HG02840 (cell line): ENCODE measurements around the gene SIAH2.
A peak's percentile ranks its signal among the peaks of the same experiment; 100 is the strongest.

ENCODE experiments used
- ATAC-seq: cut with Tn5 transposase; IDR thresholded peaks from one replicate; pipeline ENCODE4 v1.9.1; 2021; ENCODE audit warnings: mild to moderate bottlenecking, moderate library complexity, moderate number of reproducible peaks; ENCODE audit not compliant: unreplicated experiment, low FRiP score

SIAH2 gene

DNA sequence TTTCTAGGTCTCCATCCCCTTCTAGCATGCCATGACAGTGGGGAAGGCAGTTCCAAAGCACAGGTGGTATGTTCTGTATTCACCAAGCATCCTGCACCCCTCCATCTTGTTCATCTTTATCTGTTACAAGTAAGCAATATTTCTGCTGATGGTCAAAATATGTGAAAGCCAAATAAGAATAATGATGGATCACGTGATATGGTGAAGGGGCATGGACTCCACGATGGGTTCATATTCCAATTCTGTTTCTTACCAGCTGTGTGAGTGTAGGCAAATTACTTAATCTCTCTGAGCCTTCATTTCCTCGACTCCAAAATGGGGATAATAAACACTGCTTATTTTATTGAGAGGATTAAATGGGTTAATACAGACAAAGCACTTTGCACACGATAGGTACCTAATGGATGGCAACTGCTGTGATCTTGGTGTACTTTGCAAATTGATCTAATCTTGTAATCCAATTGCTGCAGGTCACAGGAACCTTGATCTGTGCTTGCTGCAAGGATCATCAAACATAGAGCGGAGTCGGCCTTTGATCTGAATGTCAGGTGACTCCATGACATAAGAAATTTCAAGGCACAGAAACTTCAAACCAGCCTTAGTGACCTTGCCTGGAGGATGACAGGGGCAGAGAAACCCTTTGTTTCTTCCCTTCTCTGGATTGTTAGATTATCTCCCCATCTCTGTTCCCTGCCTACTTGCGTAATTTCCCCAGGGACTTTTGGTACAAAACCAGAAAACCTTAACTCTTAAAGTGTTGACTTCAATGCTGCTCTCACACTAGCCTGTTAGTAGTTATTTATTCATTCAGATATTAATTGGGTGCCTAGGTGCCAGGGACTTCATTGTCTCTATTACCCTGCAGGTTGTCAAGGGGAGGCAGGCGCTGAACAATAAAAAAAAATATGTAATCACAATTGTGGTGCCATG lies 25.8 kb downstream of the SIAH2 start:
- ATAC-seq = no peak

DNA sequence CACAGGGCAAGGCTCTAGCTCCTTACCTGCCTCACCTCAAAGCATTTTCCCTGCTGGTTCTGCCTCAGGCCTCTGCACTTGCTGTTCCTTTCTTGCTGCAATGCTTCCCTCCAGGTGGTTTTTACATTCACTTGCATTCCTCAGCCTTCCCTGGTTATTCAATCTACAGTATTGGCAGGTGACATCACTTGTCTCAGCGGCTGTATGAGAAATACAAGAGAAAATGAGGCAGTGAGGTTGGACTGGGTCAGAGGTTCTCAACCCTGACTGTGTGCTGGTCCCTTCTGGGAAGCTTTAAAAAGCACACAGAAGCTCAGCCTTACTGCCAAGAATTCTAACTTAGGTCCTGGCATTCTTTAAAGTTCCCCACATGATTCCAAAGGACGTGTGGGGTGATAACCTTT lies 26.7 kb downstream of the SIAH2 start:
- ATAC-seq = no peak

DNA sequence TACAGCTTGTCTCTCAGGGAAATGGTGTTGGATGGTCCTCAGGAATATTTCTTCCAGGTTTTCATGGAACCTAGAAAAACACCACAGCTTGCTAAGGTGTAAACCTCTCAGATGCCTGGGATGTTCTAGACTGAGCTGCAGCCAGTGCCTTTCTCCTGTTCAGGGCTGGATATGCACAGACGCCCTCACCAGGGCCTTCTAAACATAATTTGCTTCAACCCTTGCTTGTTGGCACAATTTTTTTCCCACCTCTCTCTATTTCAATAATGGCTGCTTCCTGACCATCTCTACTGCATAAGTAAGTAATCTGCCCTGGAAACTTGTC lies 28.2 kb downstream of the SIAH2 start:
- no peak for ATAC-seq

DNA sequence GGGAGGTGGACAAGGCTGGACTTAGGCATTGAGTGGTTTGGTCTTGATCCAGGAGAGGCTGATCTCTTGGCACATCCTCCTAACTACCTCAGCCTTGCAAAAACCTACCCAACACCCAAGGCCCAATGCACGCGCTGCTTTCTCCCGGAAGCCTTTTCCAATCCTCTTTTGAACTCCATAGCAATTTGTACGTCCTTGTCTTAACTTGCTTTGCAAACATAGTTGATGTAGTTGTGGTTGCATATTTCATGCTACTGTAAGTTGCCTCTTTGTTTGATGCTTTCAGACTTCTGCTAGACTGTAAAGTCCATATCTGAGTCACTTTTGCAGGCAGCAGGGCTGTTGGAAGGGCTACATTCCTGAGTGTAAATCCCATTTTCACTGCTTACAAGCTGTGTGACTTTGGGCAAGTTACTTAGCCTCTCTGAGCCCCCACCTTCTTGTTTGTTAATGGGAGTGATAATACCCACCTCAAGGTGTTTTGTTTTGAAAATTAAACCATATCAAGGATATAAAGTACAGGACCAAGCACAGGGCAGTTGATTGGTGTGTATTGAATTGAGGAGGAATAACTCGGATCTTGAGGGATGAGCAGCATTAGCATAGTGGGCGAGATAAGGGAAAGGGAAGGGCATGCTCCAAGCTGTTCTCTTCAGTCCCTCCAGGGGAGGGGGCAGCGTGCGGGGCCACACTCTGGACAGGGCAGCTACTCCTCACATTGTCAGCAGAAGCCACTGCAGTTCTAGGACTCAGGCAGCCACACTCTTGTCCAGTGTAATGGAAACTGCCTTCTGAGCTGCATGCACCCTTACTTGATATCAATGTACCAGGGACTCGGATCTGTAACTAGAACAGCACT lies 28.8 kb downstream of the SIAH2 start:
- no peak for ATAC-seq

DNA sequence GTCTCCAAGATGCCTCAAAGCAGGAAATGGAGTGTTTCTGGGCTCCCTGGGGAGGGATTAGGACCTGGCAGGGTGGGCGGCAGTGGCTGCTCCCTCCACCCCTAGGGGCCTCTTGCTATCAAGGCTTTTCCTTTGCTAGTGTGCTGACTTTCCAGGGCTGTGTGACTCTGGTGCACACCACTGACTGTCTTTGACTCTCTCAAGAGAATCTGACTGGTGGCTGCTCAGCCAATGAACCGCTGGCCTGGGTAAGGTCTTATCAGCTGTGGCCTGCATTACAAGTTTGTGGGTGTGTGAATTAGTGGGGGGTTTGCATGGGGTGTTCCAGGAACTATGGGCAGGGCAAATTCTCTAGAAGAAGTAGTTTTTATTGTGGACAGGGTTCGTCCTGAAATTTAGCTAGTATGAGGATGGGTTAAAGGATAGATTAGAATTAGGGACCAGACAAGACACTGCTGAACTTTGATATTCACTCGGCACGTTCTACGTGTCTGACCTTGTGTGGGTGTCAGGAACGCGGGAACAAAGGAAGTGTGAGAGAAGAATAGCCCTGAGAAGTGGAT lies 29.5 kb downstream of the SIAH2 start:
- ATAC-seq = no peak

DNA sequence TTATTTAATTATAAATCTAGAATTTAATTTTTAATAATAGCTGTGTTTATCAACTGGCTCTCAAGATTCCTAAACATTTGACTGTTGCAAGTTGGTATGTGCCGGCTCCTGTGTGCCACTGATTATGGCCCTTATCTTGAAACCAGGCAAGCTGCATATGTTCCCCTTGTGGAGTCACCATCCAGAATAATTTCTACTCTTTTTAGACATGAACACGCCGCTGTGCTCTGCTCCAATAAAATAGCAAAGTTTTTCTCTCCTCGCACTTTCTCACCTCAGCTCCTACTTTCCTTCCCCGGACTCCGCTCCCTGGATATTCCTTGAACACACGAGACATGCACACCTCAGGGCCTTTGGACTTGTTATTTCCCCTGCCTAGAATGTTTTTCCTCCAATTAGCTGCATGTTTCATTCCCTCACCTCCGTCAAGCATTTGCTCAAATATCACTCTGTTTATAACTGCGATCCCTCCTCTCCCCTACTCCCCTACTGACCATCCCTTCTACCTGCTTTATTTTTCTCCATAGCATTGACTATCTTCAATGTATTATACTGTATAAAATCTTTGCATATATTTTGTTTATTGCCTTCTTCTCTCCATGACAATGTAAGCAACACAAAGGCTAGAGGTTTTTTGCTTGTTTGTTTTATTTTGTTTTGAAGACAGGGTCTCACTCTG lies 33.1 kb downstream of the SIAH2 start:
- no peak for ATAC-seq

DNA sequence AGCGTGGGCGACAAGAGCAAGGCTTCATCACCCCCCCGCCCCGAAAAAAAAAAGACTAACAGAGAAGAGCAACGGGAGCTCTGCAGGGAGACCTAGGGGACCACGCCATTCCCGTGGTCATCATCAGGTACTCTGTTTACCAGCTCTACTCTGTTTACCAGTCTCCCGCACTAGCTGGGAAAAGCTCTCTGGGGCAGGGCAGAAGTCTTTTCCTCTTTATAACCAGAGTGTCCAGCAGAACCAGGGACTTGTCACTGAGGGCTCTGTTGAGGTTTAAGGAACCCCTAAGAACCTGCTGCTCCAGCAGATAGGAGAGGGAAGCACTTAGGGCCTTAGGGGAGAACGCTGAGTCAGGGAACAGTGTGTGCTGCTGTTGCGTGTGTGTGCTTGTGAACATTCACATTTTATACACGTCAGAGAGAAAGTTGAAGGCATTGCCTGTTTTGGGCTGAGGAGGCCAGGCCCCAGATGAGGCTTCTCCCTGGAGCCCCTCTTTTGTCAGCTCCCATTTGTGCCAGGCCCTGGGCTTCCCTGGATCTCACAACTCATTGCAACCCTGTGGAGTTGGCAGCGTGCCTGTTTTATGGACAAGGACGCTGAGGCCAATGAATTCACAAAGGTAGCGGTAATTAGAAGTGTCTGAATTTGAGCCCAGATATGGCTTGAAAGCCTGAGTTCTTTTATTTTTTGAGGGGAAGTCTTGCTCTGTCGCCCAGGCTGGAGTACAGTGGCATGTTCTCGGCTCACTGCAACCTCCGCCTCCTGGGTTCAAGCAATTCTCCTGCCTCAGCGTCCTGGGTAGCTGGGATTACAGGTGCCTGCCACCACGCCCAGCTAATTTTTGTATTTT lies 35.1 kb downstream of the SIAH2 start:
- ATAC-seq = no peak

DNA sequence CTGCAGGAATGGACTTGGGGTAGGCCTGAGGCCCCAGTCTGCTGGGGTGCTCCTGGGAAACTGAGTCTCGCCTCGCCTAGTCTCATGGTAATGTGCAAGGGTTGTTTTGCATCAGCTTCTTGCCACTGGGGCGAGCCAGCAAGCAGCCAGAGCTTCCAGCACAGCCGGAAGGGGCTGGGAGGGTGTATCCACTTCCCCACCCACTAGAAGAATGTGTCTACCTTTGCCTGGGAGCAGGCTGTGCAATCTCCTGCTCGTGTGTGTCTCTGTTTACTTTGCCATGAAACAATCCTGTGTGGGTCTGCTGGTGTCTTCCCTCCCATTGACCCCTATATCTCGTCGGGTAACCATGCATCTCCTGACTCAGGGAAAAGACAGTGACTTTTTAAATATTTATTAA lies 37.4 kb downstream of the SIAH2 start:
- no peak for ATAC-seq

DNA sequence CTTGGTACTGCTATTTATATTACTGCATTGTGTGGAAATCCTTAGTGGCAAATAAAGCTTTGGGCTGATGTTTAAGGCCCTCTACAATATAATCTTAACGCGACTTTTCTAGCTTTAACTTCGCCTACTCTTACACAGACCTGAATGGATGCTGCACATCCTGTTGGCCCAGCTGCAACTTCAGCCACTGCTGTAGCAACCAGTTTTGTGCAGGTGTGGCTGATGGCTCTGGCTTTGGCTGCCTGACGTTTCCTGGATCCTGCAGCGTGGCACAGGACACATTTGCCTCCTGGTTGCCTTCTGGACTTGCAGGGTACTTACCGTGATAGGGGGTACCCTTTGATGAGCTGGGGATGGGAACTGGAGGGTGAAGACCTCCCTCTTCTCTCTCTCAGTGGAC lies 39.0 kb downstream of the SIAH2 start:
- ATAC-seq = no peak

DNA sequence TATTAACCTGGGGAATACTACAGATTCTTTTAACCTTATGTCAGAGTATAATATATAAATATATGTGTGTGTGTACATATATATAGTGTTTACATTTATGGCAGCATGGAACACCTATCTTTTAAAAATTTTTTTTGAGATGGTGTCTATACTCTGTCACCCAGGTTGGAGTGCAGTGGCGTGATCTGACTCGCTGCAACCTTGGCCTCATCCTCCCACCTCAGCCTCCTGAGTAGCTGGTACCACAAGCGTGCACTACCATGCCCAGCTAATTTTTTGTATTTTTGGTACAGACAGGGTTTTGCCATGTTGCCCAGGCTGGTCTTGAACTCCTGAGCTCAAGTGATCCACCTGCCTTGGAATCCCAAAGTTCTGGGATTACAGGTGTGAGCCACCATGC lies 40.7 kb downstream of the SIAH2 start:
- no peak for ATAC-seq

DNA sequence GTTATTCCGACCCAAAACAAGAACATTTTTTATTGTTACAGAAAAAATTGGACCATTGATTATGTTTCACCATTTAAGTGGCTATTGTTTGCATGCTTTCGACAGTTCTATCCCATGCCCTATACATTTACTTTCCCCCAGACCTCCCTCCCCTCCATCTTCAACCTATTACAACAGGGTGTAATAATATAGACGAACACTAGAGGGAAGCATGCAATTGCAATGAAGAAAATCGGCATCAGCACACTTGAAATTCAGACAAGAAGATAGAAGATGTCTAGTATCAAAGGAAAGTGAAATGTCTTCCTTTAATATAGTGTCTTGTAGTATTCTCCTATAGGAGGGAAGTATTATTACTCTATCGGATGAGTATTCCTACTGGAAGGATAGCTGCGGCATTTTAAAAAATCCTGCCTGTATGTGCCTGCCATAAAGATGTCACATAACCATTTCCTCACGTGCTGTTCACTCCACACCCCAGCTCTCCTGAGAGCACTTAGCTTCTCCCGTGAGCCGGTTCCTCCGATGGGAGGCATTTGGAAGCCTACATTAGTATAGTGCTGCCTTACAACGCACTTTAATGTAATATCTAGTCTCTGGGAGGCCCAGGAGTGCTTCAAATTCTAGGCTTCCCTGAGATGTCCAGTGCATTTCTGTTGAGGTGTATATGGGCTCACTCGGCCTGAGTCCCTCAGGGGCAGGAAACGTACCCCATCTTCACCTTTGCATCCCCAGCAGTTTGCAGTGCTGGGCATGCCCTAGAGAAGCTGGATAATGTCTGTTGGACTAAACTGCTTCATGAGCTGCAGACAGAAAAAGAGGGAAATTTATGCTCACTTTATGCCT lies 41.5 kb downstream of the SIAH2 start:
- ATAC-seq = peak; percentile 56

DNA sequence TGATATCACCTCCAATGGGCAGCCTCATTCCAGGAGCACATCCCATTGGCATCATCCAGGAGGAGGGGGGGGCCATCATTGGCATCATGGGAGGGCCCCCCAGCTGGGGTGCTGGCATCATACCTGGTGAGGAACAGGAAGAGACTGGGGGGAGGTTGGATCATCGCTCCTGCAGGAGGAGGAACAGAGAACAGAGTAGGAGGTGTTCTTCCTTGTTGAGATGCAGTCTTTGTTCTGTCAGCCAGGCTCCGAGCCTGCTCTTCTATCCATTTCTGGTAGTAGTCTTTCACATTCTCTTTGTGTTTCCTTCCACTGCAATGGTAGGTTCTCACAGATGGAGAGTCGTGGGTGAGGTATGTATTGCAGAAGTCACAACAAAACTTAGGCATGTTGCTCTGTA lies 42.5 kb downstream of the SIAH2 start:
- no peak for ATAC-seq

DNA sequence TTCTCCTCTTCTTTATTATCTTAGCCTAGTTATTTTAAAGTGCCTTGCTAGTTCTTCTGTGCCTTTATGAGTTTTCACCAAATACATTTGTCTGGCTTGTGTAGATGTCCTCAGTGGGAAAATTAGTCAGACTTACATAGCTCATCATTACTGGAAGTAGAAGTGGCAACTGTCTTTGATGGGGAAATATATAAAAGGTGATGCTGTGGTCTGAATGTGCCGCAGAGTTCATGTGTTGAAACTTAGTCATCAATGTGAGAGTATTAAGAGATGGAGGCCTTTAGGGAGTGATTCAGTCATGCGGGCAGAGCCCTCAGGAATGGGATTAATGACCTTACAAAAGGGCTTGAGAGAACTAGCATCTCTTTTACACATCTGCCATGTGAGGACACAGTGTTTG lies 52.9 kb downstream of the SIAH2 start:
- no peak for ATAC-seq

DNA sequence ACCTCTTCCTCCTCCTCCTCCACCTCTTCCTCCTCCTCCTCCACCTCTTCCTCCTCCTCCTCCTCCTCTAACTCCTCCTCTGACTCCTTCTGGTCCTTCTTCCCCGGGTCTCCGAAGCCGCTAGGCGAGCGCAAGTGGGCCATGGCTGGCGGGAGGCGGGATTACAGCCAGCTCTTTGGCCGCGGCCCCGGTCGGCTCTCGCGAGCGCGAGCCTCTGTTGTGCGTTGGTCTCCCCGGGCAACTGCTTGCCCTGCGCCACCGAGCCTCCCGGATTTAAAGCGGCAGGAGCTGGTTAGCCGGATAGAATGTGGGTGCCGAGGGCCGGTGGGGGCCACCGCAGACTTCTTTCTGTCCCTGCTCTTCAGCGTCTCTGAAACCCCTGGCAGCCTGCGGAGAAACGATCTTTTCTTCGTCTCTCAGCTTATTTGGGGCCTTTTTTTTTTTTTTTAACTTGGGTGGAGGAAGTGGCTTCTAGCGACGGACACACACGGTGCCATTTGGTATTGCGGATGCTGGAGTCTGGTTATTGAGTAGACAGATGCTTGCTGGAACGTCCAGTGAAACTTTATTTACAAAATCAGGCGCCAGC lies 59.1 kb downstream of the SIAH2 start, which contains the start of gene ERICH6:
ERICH6 (minus strand) TSS at position 165 of the 589 bp plus-strand sequence; CDS start at position 143, 22 bp downstream.
- ATAC-seq = peak; percentile 100

DNA sequence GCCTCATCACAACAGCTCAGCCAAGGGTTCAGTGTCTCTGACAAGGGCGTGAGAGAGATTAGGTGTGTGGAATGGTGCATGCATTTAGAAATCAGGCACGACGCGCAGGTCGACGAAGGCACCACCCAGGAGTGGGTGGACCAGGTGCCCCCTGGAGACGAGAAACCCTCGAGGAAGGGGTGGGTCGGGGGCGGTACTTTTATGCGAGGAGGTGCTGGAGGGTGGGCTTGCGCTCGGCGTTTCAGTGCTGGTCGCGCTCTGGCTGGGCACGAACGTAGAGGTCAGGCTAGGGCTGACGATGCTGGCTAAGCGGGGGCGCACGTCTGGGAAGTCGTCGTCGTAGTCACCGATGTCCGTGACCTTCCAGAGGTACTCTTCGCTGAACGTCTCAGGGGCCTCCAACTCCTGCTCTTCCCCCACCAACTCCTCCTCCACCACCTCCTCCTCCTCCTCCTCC lies 59.6 kb downstream of the SIAH2 start:
- peak; percentile 5 for ATAC-seq

DNA sequence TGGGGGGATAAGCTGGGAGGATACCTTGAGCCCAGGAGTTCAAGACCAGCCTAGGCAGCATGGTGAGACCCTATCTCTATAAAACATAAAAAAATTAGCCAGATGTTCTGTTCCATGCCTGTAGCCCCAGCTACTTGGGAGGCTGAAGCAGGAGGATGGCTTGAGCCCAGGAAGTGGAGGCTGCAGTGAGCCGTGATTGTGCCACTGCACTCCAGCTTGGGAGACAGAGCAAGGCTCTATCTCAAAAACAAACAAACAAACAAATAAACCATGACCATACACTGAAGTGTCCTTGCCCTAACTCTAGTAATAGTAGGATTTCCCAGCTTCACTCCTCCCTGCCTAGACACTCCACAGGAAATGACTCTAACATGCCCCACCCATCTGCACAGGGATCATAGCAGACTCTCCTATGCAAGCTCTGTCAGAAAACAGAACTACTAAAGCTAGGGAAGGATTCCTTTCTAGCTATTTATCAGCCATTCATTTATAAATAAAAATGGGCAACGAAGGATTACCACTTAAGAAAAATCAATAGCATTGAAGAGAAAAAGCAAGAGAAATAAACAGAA lies 63.8 kb downstream of the SIAH2 start:
- ATAC-seq = no peak

DNA sequence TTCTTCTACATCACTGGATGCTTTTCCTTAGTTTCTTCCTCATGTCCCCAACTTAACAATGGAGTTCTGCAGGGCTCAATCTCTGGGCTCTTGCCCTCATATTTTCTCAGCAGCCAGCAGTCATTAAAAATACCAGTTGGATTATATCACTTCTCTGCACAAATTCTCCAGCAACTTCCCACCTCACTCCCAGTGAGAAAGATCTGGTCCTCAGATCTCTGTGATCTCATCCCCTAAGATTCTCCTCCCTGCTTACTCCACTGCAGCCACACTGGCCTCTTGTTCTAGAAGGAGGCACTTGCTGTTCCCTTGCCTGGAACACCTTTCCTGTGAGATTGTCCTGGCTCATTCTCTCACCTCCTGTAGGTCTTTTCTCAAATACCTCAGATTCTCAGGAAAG lies 65.3 kb downstream of the SIAH2 start:
- no peak for ATAC-seq

DNA sequence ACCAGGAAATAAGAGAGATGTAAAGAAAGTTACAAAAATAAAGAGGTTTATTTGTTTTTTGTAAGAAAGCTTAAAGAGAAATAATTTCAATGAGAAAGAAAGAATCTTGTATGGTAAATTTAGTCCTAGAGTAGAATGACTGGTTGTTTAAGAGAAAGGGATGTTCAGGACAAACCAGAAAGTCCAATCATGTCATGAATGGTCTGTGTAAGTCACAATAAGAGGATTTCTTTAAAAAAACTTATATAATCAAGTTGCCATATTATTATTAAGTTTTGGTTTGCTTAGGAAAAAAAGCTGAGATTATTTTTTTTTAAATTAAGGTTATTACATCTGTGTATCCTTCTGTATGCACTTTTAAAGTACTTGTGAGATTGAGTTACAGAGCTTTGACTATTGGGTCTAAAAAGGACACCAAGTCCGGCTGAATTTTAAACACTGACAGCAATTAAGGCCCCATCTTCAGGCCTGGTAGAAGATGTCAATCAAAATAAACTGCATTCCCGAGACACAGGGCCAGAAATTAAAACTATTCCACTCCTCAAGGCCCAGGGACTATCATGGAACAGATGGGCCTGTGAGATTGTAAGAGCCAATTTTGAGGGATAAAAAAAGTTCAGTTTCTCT lies 71.4 kb downstream of the SIAH2 start:
- no peak for ATAC-seq
